ENCODE measurements around the gene RPS6KA5.

DNA sequence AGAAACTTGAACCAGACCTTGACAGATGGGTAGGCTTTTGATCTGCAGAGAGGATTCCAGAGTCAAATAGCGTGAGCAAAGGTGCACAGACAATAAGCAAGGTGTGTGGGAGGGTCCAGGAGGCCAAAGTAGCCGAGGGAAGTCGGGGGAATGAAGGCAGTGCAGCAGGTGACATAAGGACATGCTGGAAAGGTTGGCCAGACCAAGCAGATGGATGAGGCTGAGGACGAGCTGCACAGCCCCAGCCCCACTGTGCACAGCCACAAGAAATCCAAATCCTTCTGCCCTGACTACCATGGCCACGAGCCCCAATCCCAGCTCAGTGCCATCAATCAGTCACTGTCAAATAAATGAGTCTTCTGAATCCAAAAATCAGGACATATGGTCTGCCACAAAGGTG, 249.6 kb downstream of the RPS6KA5 start:
- TF ChIP-seq, protein P1, sequence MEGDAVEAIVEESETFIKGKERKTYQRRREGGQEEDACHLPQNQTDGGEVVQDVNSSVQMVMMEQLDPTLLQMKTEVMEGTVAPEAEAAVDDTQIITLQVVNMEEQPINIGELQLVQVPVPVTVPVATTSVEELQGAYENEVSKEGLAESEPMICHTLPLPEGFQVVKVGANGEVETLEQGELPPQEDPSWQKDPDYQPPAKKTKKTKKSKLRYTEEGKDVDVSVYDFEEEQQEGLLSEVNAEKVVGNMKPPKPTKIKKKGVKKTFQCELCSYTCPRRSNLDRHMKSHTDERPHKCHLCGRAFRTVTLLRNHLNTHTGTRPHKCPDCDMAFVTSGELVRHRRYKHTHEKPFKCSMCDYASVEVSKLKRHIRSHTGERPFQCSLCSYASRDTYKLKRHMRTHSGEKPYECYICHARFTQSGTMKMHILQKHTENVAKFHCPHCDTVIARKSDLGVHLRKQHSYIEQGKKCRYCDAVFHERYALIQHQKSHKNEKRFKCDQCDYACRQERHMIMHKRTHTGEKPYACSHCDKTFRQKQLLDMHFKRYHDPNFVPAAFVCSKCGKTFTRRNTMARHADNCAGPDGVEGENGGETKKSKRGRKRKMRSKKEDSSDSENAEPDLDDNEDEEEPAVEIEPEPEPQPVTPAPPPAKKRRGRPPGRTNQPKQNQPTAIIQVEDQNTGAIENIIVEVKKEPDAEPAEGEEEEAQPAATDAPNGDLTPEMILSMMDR (IDR thresholded peaks at IDR 0.05; ENCODE audit: insufficient read depth, low read length) = no peak
- TF ChIP-seq, protein P2, sequence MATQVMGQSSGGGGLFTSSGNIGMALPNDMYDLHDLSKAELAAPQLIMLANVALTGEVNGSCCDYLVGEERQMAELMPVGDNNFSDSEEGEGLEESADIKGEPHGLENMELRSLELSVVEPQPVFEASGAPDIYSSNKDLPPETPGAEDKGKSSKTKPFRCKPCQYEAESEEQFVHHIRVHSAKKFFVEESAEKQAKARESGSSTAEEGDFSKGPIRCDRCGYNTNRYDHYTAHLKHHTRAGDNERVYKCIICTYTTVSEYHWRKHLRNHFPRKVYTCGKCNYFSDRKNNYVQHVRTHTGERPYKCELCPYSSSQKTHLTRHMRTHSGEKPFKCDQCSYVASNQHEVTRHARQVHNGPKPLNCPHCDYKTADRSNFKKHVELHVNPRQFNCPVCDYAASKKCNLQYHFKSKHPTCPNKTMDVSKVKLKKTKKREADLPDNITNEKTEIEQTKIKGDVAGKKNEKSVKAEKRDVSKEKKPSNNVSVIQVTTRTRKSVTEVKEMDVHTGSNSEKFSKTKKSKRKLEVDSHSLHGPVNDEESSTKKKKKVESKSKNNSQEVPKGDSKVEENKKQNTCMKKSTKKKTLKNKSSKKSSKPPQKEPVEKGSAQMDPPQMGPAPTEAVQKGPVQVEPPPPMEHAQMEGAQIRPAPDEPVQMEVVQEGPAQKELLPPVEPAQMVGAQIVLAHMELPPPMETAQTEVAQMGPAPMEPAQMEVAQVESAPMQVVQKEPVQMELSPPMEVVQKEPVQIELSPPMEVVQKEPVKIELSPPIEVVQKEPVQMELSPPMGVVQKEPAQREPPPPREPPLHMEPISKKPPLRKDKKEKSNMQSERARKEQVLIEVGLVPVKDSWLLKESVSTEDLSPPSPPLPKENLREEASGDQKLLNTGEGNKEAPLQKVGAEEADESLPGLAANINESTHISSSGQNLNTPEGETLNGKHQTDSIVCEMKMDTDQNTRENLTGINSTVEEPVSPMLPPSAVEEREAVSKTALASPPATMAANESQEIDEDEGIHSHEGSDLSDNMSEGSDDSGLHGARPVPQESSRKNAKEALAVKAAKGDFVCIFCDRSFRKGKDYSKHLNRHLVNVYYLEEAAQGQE (IDR thresholded peaks at IDR 0.05; ENCODE audit: insufficient replicate concordance, low read depth) = no peak
- TF ChIP-seq POLR2AphosphoS5 (IDR thresholded peaks at IDR 0.05; ENCODE audit: low read depth) (no peak), SPI1 (IDR thresholded peaks at IDR 0.05; ENCODE audit: borderline replicate concordance, low read depth) (no peak)

Data from HL-60 (cell line).